ENCODE results near the gene FAM234B.

DNA sequence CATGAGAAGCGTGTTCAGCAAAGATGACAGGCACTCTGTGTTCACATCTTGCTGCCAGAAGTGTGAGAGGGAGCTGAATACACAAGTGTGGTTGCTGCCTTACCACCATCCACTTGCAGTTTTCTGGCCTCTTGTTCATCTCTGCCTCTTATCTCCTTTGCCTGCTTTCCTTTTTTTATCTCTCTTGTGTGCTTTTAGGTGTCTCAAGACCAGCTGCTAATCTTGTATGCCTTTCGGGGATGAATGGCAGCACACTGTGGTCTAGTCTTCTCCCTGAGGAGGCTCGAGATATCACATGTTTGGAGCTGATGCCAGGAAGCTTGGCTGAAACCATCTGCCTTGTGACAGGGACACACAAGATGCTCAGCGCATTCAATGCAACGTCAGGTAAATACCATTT lies 17.2 kb downstream of the FAM234B start:
- TF ChIP-seq MXI1 (conservative IDR thresholded peaks at IDR 0.05; ENCODE audit: poor library complexity, severe bottlenecking), result no peak
- TF ChIP-seq, protein P1, sequence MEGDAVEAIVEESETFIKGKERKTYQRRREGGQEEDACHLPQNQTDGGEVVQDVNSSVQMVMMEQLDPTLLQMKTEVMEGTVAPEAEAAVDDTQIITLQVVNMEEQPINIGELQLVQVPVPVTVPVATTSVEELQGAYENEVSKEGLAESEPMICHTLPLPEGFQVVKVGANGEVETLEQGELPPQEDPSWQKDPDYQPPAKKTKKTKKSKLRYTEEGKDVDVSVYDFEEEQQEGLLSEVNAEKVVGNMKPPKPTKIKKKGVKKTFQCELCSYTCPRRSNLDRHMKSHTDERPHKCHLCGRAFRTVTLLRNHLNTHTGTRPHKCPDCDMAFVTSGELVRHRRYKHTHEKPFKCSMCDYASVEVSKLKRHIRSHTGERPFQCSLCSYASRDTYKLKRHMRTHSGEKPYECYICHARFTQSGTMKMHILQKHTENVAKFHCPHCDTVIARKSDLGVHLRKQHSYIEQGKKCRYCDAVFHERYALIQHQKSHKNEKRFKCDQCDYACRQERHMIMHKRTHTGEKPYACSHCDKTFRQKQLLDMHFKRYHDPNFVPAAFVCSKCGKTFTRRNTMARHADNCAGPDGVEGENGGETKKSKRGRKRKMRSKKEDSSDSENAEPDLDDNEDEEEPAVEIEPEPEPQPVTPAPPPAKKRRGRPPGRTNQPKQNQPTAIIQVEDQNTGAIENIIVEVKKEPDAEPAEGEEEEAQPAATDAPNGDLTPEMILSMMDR (IDR thresholded peaks at IDR 0.05; ENCODE audit: poor library complexity, severe bottlenecking), result no peak
